NCI-H2196 treated with DMSO at 0.1 percent for 48 hours (cell line): ENCODE measurements around the gene SYPL1.

Source experiments
- DNase-seq: peaks from one replicate; lab custom pipeline; 2025; ENCODE audit not compliant: unreplicated experiment; lab: John Stamatoyannopoulos, UW

The SYPL1 gene

GRCh38 chr7:106054156-106054910 is 57.8 kb downstream of the SYPL1 start:
- DNase-seq = no peak

GRCh38 chr7:106053109-106053508 is 59.0 kb downstream of the SYPL1 start:
- DNase-seq = no peak

GRCh38 chr7:106052681-106053080 is 59.4 kb downstream of the SYPL1 start:
- no peak for DNase-seq

- no peak for DNase-seq
Observed at GRCh38 chr7:106050746-106051117, 61.4 kb downstream of the SYPL1 start.

GRCh38 chr7:106050002-106050745 is 61.9 kb downstream of the SYPL1 start:
- no peak for DNase-seq

- no peak for DNase-seq
Observed at GRCh38 chr7:106049139-106049752, 62.9 kb downstream of the SYPL1 start.

GRCh38 chr7:106048706-106049020 is 63.4 kb downstream of the SYPL1 start:
- no peak for DNase-seq

GRCh38 chr7:106047818-106048705 is 64.0 kb downstream of the SYPL1 start:
- no peak for DNase-seq

- DNase-seq = no peak
Observed at GRCh38 chr7:106047184-106047583, 64.9 kb downstream of the SYPL1 start.

GRCh38 chr7:106045586-106045985 is 66.5 kb downstream of the SYPL1 start:
- DNase-seq = no peak

- no peak for DNase-seq
Observed at GRCh38 chr7:106045139-106045538, 67.0 kb downstream of the SYPL1 start.

- DNase-seq = no peak
Observed at GRCh38 chr7:106042196-106042611, 69.9 kb downstream of the SYPL1 start.

- peak; percentile 53 for DNase-seq
Observed at GRCh38 chr7:106041140-106041717, 70.9 kb downstream of the SYPL1 start.
